Astrocyte of the cerebellum (primary cell): ENCODE measurements around the gene CORO2A.
"Not testable (repeated sequence)": the region's sequence is repeated elsewhere in the genome, so short reads cannot be mapped to it uniquely, and the experiment has no call there.

Source experiments
- DNase-seq: peaks from one replicate; pipeline ENCODE4 v3.0.0-alpha.2; 2011; ENCODE audit warnings: low read depth
- H3K4me3 ChIP-seq: 2 replicates; pipeline ENCODE4 v1.5.1; 2011; ENCODE audit warnings: mild to moderate bottlenecking, low read depth, low read length, moderate library complexity
- CTCF ChIP-seq: IDR thresholded peaks from 2 replicates; pipeline ENCODE4 v1.5.1; 2012; ENCODE audit warnings: low read length, low read depth, moderate library complexity, mild to moderate bottlenecking; ENCODE audit errors: missing control alignments
- in situ Hi-C: cut with HindIII; loops from 2 replicates; pipeline ENCODE4 v1.10.0; 2017; ENCODE audit warnings: low sequenced_read_pairs

The CORO2A gene

DNA sequence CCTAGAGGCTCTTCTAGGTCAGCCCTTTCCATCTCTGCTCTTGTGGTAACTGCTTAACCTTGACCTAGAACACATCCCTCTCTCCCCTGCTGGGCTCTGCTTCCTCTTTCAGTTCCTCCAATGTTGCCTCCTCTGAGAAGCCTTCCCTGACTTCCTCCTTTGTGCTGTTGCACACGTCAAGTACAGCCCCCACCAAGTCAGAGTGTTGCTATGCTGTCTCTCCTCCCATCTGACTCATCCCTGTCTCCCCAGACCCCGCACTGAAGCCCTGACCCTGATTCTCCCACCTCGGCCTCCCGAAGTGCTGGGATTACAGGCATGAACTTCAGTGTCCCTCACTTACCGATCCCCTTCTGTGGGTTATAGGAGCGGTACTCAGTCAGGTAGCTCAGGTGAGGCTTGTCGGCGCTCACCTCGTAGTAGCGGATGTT lies 63.0 kb downstream of the CORO2A start:
- H3K4me3 ChIP-seq: no peak overlapping the region
- in situ Hi-C loops: loop anchor here (10.0 kb wide), 1 partner anchor 155 kb away; no protein-coding TSS in a partner anchor
- no peak for TF ChIP-seq CTCF
- no peak for DNase-seq

GRCh38 chr9:98128316-98128715 lies 64.1 kb downstream of the CORO2A start:
- in situ Hi-C loops: loop anchor here (10.0 kb wide), 1 partner anchor 156 kb away; no protein-coding TSS in a partner anchor
- no peak for DNase-seq
- H3K4me3 ChIP-seq: no peak overlapping the region
- TF ChIP-seq CTCF: no peak

- no peak for TF ChIP-seq CTCF
- no peak overlapping the region for H3K4me3 ChIP-seq
- no peak for DNase-seq
- in situ Hi-C loops: loop anchor here (10.0 kb wide), 1 partner anchor 158 kb away; no protein-coding TSS in a partner anchor
Measured at GRCh38 chr9:98127226-98127625, 65.2 kb downstream of the CORO2A start.

- no peak for DNase-seq
- TF ChIP-seq CTCF: no peak
- no peak overlapping the region for H3K4me3 ChIP-seq
- in situ Hi-C loops: loop anchor here (10.0 kb wide), 1 partner anchor 160 kb away; no protein-coding TSS in a partner anchor
Measured at GRCh38 chr9:98124637-98125426, 67.6 kb downstream of the CORO2A start.

GRCh38 chr9:98124091-98124490 lies 68.3 kb downstream of the CORO2A start:
- in situ Hi-C loops: loop anchor here (10.0 kb wide), 1 partner anchor 161 kb away; no protein-coding TSS in a partner anchor
- not testable (repeated sequence) for DNase-seq, H3K4me3 ChIP-seq

DNA sequence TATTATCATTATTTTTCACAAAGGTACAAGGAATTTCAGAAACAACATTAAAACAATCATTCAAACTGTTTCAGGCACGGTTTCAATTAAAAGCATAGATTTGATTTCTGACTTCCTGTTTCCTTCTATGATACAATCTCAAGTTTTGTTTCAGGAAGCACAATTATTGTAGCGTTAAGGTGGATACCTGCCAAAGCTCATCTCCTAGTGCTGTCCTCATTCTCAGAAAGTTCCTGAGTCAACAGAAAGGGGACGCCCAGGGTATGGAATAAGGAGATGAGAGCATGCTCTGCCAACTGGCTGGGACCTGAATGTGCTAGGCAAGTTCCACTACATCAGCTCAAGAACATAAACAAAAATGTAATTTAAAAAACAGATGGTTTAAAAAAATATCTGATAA lies 71.4 kb downstream of the CORO2A start:
- in situ Hi-C loops: loop anchor here (10.0 kb wide), 1 partner anchor 164 kb away; no protein-coding TSS in a partner anchor
- no peak overlapping the region for H3K4me3 ChIP-seq
- TF ChIP-seq CTCF: no peak
- no peak for DNase-seq

GRCh38 chr9:98120476-98120875 lies 72.0 kb downstream of the CORO2A start:
- no peak overlapping the region for H3K4me3 ChIP-seq
- DNase-seq: no peak
- in situ Hi-C loops: loop anchor here (10.0 kb wide), 1 partner anchor 164 kb away; no protein-coding TSS in a partner anchor
- no peak for TF ChIP-seq CTCF
